DMS 273 treated with DMSO at 0.1 percent for 48 hours (cell line): ENCODE data around the gene SQOR.
"Not testable (repeated sequence)": the region's sequence is repeated elsewhere in the genome, so short reads cannot be mapped to it uniquely, and the experiment has no call there.

Source experiments
- DNase-seq: peaks from one replicate; lab custom pipeline; 2025; lab: John Stamatoyannopoulos, UW

SQOR gene

GRCh38 chr15:45631776-45632175, 3.1 kb upstream of the SQOR start:
- no peak for DNase-seq

GRCh38 chr15:45635191-45635638, 386 bp downstream of the SQOR start:
- no peak for DNase-seq

GRCh38 chr15:45635763-45636292, 999 bp downstream of the SQOR start:
- DNase-seq = no peak

GRCh38 chr15:45637141-45637540, 2.3 kb downstream of the SQOR start:
- no peak for DNase-seq

GRCh38 chr15:45637552-45638033, 2.8 kb downstream of the SQOR start:
- DNase-seq = no peak

- DNase-seq = no peak
These were observed 5.8 kb downstream of the SQOR start for GRCh38 chr15:45640616-45641015.

- DNase-seq = no peak
These were observed 6.5 kb downstream of the SQOR start for GRCh38 chr15:45641374-45641781.

GRCh38 chr15:45641999-45642932, 7.4 kb downstream of the SQOR start:
- no peak for DNase-seq

GRCh38 chr15:45644437-45644836, 9.6 kb downstream of the SQOR start:
- DNase-seq = no peak

GRCh38 chr15:45645026-45645980, 10.5 kb downstream of the SQOR start:
- DNase-seq = no peak

- no peak for DNase-seq
These were observed 11.4 kb downstream of the SQOR start for GRCh38 chr15:45646220-45646619.

- no peak for DNase-seq
These were observed 13.0 kb downstream of the SQOR start for GRCh38 chr15:45647828-45648227.

- no peak for DNase-seq
These were observed 13.8 kb downstream of the SQOR start for GRCh38 chr15:45648521-45649200.

- not testable (repeated sequence) for DNase-seq
These were observed 15.2 kb downstream of the SQOR start for GRCh38 chr15:45650007-45650406.

GRCh38 chr15:45650889-45651525, 16.2 kb downstream of the SQOR start:
- no peak for DNase-seq

GRCh38 chr15:45653702-45654424, 19.0 kb downstream of the SQOR start:
- DNase-seq = no peak

- no peak for DNase-seq
These were observed 19.9 kb downstream of the SQOR start for GRCh38 chr15:45654749-45655148.

- DNase-seq = no peak
These were observed 22.4 kb downstream of the SQOR start for GRCh38 chr15:45657254-45657653.

- no peak for DNase-seq
These were observed 23.1 kb downstream of the SQOR start for GRCh38 chr15:45657764-45658545.
